Pancreas (tissue), 10 donors: ENCODE measurements around the gene DHX9. TPM values are rescaled to one million over a fixed set of nuclear protein-coding genes. Genes with fewer than 3 reads are reported as not detected.
"Not testable (repeated sequence)": the region's sequence is repeated elsewhere in the genome, so short reads cannot be mapped to it uniquely, and the experiment has no call there.

Experiments used
- ATAC-seq, 4 donors: fragments of 200-7000 bp; cut with Tn5 transposase; one replicate each; pipeline versions ENCODE4 v1.8.0 to v1.9.1; 2020; ENCODE audit warnings: mild to moderate bottlenecking in 4 of 4, moderate library complexity in 4 of 4
- DNase-seq, 6 donors: peaks; one replicate each; pipeline ENCODE4 v3.0.0-alpha.2; 2020
- FAIRE-seq: peaks from 2 replicates; lab custom pipeline; 2012; peaks lifted over from hg19 to GRCh38; lab: Jason Lieb, UNC
- H3K27ac ChIP-seq, 4 donors: fragments of 200-600 bp; sonication (generic); 1 replicate in 3 of 4; 2 replicates in 1 of 4; pipeline versions ENCODE4 v1.5.0 to v1.8.0; 2020
- H3K27me3 ChIP-seq, 4 donors: fragments of 200-600 bp; one replicate each; pipeline ENCODE4 v1.8.0; 2021
- H3K36me3 ChIP-seq, 3 donors: fragments of 200-600 bp; sonication (generic) in 1 of 3; one replicate each; pipeline versions ENCODE4 v1.5.0 to v1.8.0; 2020 to 2021
- H3K4me1 ChIP-seq, 3 donors: fragments of 200-600 bp; one replicate each; pipeline ENCODE4 v1.8.0; 2021
- H3K4me3 ChIP-seq, 4 donors: fragments of 200-600 bp; sonication (generic) in 2 of 4; one replicate each; pipeline versions ENCODE4 v1.5.0 to v1.8.0; 2020 to 2021
- H3K9me3 ChIP-seq, 4 donors: fragments of 200-600 bp; one replicate each; pipeline ENCODE4 v1.8.0; 2021
- WGBS, 2 donors: extraction: QIAGEN DNeasy Blood & Tissue Kit; methylation state at CpG; one replicate each; pipeline ENCODE4 v1.1.7; 2013; 5-methylcytosine and 5-hydroxymethylcytosine counted together
- intact Hi-C, 3 donors: fragments of 100-400 bp; cut with DNase I; formaldehyde crosslinking; loops; one replicate each; pipeline versions ENCODE4 v1.11.1 to v1.14.2; 2022
- polyA plus RNA-seq, 2 donors: library from polyadenylated mRNA; stranded (reverse); fragments of 200-250 nt; gene quantifications; one replicate each; pipeline ENCODE4 v1.2.3, GENCODE V29; 2013
- total RNA-seq, 6 donors: library from RNA; stranded (reverse); fragmentation: NEBNext Ultra II Directional in 4 of 6; extraction: Animal tissue kit (Norgen Biotek cat#: 25700) in 4 of 6; gene quantifications; one replicate each; pipeline versions ENCODE4 v1.2.1 to v1.2.4, GENCODE V29; 2021 to 2023
- TF ChIP-seq, protein P1 (sequence below), 4 donors: fragments of 200-600 bp; sonication (generic) in 3 of 4; IDR thresholded peaks; one replicate each; pipeline versions ENCODE4 v1.5.0 to v1.8.0; 2021; ENCODE audit warnings: antibody characterized with exemption in 4 of 4
- donor health status: healthy with polysubstance abuse.
- donor health status: DM: no; HTN: no; CAD: no; lungs with moderate emphysema.
- donor health status: DM: no; HTN: no; CAD: no.
- donor health status: control.
- donor health status: control.
- donor health status: Bipolar disorder and iron deficiency.
- donor health status: DM: yes; HTN: yes; CAD: no.
- donor health status: DM: no; HTN: no; CAD: no.
- donor health status: DM: no; HTN: no; CAD: no.
- donor health status: DM: yes; HTN: yes; CAD: no.

Gene DHX9
- total and polyA plus RNA-seq, 8 donors: 28.5 to 71.7 (median 58.9) TPM

DNA sequence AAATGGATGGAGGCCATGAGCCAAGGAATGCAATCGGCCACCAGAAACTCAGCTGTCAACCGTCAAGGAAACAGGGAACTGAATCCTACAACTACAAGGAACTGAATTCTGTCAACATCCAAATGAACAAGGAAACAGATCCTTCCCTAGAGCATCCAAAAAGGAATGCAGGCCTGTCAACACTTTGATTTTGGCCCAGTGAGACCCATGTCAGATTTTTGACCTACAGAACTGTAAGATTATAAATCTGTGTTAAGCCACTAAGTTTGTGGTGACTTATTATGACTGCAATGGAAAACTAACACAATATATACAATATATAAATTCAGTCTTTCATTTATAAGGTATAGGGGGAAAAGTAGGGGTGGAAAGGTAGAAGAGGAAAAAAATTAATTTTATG lies 58.5 kb downstream of the DHX9 start:
- intact Hi-C loops: no loop called here
- Histone ChIP-seq H3K27ac (no peak overlapping the region), H3K36me3 (no peaks in the 10 kb centered on the region), H3K27me3 (no peaks in the 10 kb centered on the region), H3K9me3 (no peaks in the 10 kb centered on the region), H3K4me3 (no peak overlapping the region), H3K4me1 (no peaks in the 10 kb centered on the region)
- no peak for FAIRE-seq
- DNase-seq: no peak
- WGBS, 2 donors: 79 to 87% methylated on average over 2 of the region's 2 CpGs
- no peak for ATAC-seq
- TF ChIP-seq, protein P1, sequence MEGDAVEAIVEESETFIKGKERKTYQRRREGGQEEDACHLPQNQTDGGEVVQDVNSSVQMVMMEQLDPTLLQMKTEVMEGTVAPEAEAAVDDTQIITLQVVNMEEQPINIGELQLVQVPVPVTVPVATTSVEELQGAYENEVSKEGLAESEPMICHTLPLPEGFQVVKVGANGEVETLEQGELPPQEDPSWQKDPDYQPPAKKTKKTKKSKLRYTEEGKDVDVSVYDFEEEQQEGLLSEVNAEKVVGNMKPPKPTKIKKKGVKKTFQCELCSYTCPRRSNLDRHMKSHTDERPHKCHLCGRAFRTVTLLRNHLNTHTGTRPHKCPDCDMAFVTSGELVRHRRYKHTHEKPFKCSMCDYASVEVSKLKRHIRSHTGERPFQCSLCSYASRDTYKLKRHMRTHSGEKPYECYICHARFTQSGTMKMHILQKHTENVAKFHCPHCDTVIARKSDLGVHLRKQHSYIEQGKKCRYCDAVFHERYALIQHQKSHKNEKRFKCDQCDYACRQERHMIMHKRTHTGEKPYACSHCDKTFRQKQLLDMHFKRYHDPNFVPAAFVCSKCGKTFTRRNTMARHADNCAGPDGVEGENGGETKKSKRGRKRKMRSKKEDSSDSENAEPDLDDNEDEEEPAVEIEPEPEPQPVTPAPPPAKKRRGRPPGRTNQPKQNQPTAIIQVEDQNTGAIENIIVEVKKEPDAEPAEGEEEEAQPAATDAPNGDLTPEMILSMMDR (IDR thresholded peaks at IDR 0.05): no peak

DNA sequence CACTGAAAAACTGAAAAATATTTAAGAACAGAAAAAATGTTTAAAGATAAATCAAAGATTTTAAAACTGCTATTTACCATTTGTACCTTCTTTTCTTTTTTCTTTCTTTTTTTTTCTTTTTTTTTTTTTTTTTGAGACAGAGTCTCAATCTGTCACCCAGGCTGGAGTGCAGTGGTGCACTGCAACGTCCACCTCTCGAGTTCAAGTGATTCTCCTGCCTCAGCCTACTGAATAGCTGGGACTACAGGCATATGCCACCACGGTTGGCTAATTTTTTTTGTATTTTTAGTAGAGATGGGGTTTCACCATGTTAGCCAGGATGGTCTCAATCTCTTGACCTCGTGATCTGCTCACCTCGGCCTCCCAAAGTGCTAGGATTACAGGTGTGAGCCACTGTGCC lies 62.8 kb downstream of the DHX9 start:
- DNase-seq, intact Hi-C loops, H3K27ac ChIP-seq, H3K4me3 ChIP-seq, ATAC-seq, H3K36me3 ChIP-seq, H3K9me3 ChIP-seq, H3K27me3 ChIP-seq, H3K4me1 ChIP-seq, FAIRE-seq: not testable (repeated sequence)
- 89 to 92% methylated on average over 5 of the region's 5 CpGs for WGBS, 2 donors

DNA sequence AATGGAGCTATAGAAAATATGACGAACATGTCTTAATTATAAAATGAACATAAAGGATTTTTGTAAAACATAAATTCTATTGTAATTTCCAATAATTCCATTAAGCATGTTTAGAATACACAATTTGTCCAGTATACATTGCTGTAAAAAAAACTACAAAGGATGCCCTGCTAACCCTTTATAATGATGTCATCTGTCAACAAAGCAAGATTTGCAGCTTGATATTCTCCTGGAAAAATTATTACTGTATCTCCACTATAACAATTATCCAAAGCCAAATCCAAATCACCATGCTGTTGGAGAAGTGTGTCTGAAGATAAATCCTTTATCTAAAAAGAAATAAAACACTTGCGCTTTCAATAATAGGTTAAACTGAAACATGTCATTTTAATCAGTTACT lies 66.2 kb downstream of the DHX9 start:
- Histone ChIP-seq H3K4me3 (no peak overlapping the region), H3K27me3 (peaks cover 0 to 4% (median 0%) of the 10 kb centered on the region in 4 donors), H3K4me1 (no peaks in the 10 kb centered on the region), H3K9me3 (no peaks in the 10 kb centered on the region), H3K36me3 (no peaks in the 10 kb centered on the region), H3K27ac (no peak overlapping the region)
- intact Hi-C loops: no loop called here
- TF ChIP-seq, protein P1 (IDR thresholded peaks at IDR 0.05): no peak
- no peak for FAIRE-seq
- WGBS, 2 donors: 77 to 92% methylated on average over 2 of the region's 2 CpGs
- DNase-seq: no peak
- ATAC-seq: no peak

DNA sequence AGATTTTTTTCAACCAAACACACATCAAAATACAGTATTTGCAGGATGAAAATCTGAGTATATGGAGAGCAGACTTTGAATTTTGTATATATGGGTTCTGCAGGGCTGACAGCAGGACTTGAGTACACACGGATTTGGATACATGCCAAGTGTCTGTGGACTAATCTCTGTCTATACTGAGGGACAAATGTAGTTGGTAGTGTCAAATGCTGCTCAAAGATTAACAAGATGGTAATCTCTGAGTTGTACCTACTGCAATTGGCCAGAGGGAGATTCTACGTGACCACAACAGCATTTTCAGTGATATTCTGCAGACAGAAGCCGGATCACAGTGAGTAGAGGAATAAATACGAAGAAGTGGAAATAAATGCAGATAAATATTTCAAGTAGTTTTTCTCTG lies 70.4 kb downstream of the DHX9 start:
- ATAC-seq (no peak), FAIRE-seq (no peak), DNase-seq (no peak)
- intact Hi-C loops: no loop called here
- Histone ChIP-seq H3K4me1 (no peaks in the 10 kb centered on the region), H3K27ac (no peak overlapping the region), H3K36me3 (no peaks in the 10 kb centered on the region), H3K27me3 (peaks cover 0 to 4% (median 0%) of the 10 kb centered on the region in 4 donors), H3K9me3 (no peaks in the 10 kb centered on the region), H3K4me3 (no peak overlapping the region)
- 51 to 58% methylated on average over 4 of the region's 4 CpGs for WGBS, 2 donors
- TF ChIP-seq, protein P1 (IDR thresholded peaks at IDR 0.05): no peak

DNA sequence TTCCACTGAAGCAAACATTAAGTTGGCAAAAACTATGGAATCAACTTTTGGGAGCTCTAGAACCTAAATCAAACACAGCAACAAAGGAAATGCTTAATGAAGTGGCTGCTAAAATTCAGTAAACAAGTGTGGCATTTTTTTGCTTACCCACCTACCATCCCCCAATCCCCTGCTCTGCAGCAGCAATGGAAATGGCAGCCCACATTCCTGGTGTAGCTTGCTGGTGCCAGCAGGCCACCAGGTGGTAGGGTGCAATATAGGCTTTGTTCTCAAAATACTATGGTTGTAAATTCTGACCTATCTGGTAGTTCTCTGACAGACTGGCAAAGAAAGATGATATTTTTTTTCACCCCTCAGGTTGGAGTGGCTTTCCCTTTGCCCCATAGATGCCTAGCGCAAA lies 71.0 kb downstream of the DHX9 start:
- FAIRE-seq (no peak), ATAC-seq (no peak), DNase-seq (no peak)
- Histone ChIP-seq H3K4me1 (no peaks in the 10 kb centered on the region), H3K27ac (no peak overlapping the region), H3K4me3 (no peak overlapping the region), H3K9me3 (no peaks in the 10 kb centered on the region), H3K36me3 (no peaks in the 10 kb centered on the region), H3K27me3 (peaks cover 0 to 4% (median 0%) of the 10 kb centered on the region in 4 donors)
- intact Hi-C loops: no loop called here
- TF ChIP-seq, protein P1 (IDR thresholded peaks at IDR 0.05): no peak
- 96 to 100% methylated on average over 1 of the region's 1 CpG for WGBS, 2 donors
